Stomach smooth muscle (tissue), 2 donors: ENCODE measurements around the gene TRIM52.
"Not testable (repeated sequence)": the region's sequence is repeated elsewhere in the genome, so short reads cannot be mapped to it uniquely, and the experiment has no call there.

Source experiments
- H3K27ac ChIP-seq: one replicate; pipeline ENCODE4 v1.7.0; 2013; ENCODE audit warnings: mild to moderate bottlenecking, low read length, inconsistent platforms
- H3K27me3 ChIP-seq, 2 donors: one replicate each; pipeline ENCODE4 v1.7.0; 2013; ENCODE audit warnings: low read length in 2 of 2; ENCODE audit not compliant: insufficient read depth in 2 of 2, control insufficient read depth in 1 of 2
- H3K36me3 ChIP-seq, 2 donors: one replicate each; pipeline ENCODE4 v1.7.0; 2013; ENCODE audit warnings: low read length in 2 of 2; ENCODE audit not compliant: control insufficient read depth in 2 of 2, insufficient read depth in 2 of 2
- H3K4me1 ChIP-seq: one replicate; pipeline ENCODE4 v1.7.0; 2013; ENCODE audit warnings: low read length; ENCODE audit not compliant: control insufficient read depth, insufficient read depth
- H3K4me3 ChIP-seq, 2 donors: one replicate each; pipeline ENCODE4 v1.7.0; 2013; ENCODE audit warnings: low read length in 2 of 2
- H3K9ac ChIP-seq, 2 donors: one replicate each; pipeline ENCODE4 v1.7.0; 2013; ENCODE audit warnings: low read length in 2 of 2, mild to moderate bottlenecking in 1 of 2
- H3K9me3 ChIP-seq, 2 donors: one replicate each; pipeline ENCODE4 v1.7.0; 2013; ENCODE audit warnings: low read length in 2 of 2; ENCODE audit not compliant: control insufficient read depth in 2 of 2
- donor health status: healthy.
- donor health status: Pancreatic carcinoma.

The TRIM52 gene

DNA sequence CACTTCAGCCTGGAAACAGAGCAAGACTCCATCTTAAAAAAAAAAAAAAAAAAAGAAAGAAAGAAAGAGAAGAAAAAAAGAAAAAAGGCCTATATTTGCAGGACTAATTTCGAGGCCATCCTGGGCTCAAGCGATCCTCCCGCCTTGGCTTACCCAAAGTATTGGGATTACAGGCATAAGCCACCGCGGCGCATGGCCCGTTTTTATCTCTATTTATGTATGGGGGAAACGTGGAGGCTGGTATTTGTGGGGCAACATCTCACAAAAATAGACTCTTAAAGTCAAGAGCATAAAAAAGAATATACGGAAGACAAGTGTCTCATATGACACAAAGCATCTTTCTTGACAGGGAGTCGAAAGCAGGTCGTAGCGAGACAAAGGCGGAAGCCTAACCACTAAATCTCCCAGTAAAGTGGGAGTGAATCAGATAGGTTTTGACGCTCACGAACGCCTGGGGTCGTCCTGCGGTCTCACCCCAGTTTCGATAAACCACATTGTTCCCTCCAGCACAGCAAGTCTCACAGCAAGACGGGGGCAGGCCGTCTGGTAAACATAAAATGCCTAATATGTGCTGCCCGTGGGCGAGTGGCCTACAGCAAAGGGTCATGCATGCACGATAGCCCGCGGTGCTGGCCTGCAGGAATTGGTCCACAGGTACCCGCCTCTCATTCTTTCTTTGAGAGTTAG is 39.7 kb downstream of the TRIM52 start:
- H3K9me3 ChIP-seq, result no peaks in the 10 kb centered on the region
- H3K4me1 ChIP-seq, result peaks cover 37% of the 10 kb centered on the region
- H3K36me3 ChIP-seq, result no peaks in the 10 kb centered on the region
- peak overlapping the region in 1 of 2 donors; percentile 92 for H3K4me3 ChIP-seq
- no peak overlapping the region for H3K9ac ChIP-seq
- no peaks in the 10 kb centered on the region for H3K27me3 ChIP-seq
- peak overlapping the region; percentile 93 for H3K27ac ChIP-seq

- H3K4me1 ChIP-seq, result peaks cover 38% of the 10 kb centered on the region
- H3K36me3 ChIP-seq, result no peaks in the 10 kb centered on the region
These were observed 40.8 kb downstream of the TRIM52 start for GRCh38 chr5:181220178-181220515.

GRCh38 chr5:181219262-181220177 is 41.4 kb downstream of the TRIM52 start:
- Histone ChIP-seq H3K36me3 (no peaks in the 10 kb centered on the region), H3K4me1 (peaks cover 32% of the 10 kb centered on the region), H3K4me3 (no peak overlapping the region), H3K27me3 (no peaks in the 10 kb centered on the region), H3K9ac (no peak overlapping the region), H3K9me3 (no peaks in the 10 kb centered on the region), H3K27ac (no peak overlapping the region)

More at GRCh38 chr5:181220178-181220515, 40.8 kb downstream of the TRIM52 start:
- no peak overlapping the region for H3K4me3 ChIP-seq
- no peaks in the 10 kb centered on the region for H3K27me3 ChIP-seq
- no peaks in the 10 kb centered on the region for H3K9me3 ChIP-seq
- H3K9ac ChIP-seq, result no peak overlapping the region
- no peak overlapping the region for H3K27ac ChIP-seq

GRCh38 chr5:181218795-181219124 is 42.2 kb downstream of the TRIM52 start:
- H3K9me3 ChIP-seq, result no peaks in the 10 kb centered on the region
- H3K27me3 ChIP-seq, result no peaks in the 10 kb centered on the region
- peaks cover 24% of the 10 kb centered on the region for H3K4me1 ChIP-seq
- no peak overlapping the region for H3K27ac ChIP-seq
- H3K4me3 ChIP-seq, result peak overlapping the region in 1 of 2 donors; percentile 78
- H3K9ac ChIP-seq, result no peak overlapping the region
- no peaks in the 10 kb centered on the region for H3K36me3 ChIP-seq

- Histone ChIP-seq H3K27ac (peak overlapping the region; percentile 60), H3K4me1 (peaks cover 24% of the 10 kb centered on the region), H3K9ac (peak overlapping the region; percentile 42 to 57), H3K9me3 (no peaks in the 10 kb centered on the region), H3K36me3 (no peaks in the 10 kb centered on the region), H3K27me3 (no peaks in the 10 kb centered on the region), H3K4me3 (peak overlapping the region; percentile 78 to 84)
These were observed 43.2 kb downstream of the TRIM52 start for GRCh38 chr5:181217803-181218062.

DNA sequence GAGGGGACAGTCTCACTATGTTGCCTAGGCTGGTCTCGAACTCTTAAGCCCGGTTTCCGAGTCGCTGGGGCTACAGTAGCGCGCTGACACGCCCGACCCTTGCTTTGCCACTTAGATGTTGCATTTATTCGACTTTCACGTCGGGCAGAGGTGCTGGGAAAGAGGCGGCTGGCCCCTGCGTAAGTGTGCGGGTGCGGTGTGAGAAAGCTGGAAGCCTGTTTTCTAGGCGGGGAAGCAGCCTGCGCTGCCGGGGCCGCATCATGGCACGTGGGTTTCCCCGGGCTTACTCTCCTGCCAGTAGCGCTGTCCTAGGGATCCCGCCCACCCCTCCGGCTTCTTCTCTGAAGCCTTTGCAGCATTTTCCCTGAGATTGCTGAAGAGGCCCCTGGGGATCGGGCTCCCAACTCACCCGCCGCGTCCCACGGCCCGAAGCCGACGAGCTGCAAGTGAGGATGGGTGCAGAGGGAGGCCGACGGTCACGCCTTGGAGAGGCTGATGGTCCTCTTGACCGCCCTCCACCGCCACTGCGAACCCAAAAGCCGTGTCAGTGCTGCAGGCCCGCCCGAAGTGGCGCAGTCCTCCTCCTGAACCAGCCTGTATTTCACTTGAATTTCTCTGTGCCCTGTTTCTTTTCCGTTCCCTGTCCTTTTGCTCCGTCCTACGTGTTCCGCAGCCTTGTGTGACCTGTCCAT is 43.7 kb downstream of the TRIM52 start:
- Histone ChIP-seq H3K27ac (peak overlapping the region; percentile 60), H3K4me3 (peak overlapping the region; percentile 78 to 84), H3K27me3 (no peaks in the 10 kb centered on the region), H3K4me1 (peaks cover 19% of the 10 kb centered on the region), H3K36me3 (no peaks in the 10 kb centered on the region), H3K9me3 (no peaks in the 10 kb centered on the region), H3K9ac (peak overlapping the region; percentile 42 to 57)

- Histone ChIP-seq H3K9ac (peak overlapping the region in 1 of 2 donors; percentile 29), H3K27ac (no peak overlapping the region)
These were observed 44.6 kb downstream of the TRIM52 start for GRCh38 chr5:181215997-181216989.

GRCh38 chr5:181214249-181214648 is 46.7 kb downstream of the TRIM52 start:
- H3K4me1 ChIP-seq, result peaks cover 15% of the 10 kb centered on the region
- not testable (repeated sequence) for H3K36me3 ChIP-seq, H3K27ac ChIP-seq, H3K4me3 ChIP-seq, H3K9me3 ChIP-seq, H3K9ac ChIP-seq, H3K27me3 ChIP-seq

More at GRCh38 chr5:181215997-181216989, 44.6 kb downstream of the TRIM52 start:
- no peaks in the 10 kb centered on the region for H3K9me3 ChIP-seq
- H3K27me3 ChIP-seq, result no peaks in the 10 kb centered on the region
- H3K4me3 ChIP-seq, result peak overlapping the region; percentile 44 to 78
- H3K36me3 ChIP-seq, result no peaks in the 10 kb centered on the region
- peaks cover 15% of the 10 kb centered on the region for H3K4me1 ChIP-seq

GRCh38 chr5:181212934-181213333 is 48.0 kb downstream of the TRIM52 start:
- Histone ChIP-seq H3K36me3 (no peaks in the 10 kb centered on the region), H3K4me3 (no peak overlapping the region), H3K4me1 (peaks cover 15% of the 10 kb centered on the region), H3K9ac (no peak overlapping the region), H3K27me3 (no peaks in the 10 kb centered on the region), H3K27ac (no peak overlapping the region), H3K9me3 (no peaks in the 10 kb centered on the region)

DNA sequence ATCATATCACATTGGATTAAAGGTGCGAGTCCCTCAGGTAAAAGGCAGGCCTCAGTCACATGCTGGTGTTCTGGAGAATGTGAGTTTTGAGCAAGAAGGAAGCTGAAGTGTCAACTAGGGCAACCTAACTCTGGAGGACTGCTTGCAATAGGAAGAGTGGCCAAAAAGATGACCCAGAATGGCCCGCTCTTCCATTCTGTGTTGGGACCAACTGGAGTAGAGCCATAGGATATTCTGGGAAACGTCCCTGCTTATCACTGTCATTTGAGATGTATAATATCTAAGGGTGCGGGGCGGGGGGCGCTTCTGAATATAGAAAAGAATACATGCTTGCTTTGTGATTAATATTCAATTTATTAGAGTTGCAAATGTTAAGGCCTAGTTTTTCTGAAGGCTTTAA is 48.9 kb downstream of the TRIM52 start:
- Histone ChIP-seq H3K36me3 (no peaks in the 10 kb centered on the region), H3K27ac (no peak overlapping the region), H3K4me3 (no peak overlapping the region), H3K9ac (no peak overlapping the region), H3K9me3 (no peaks in the 10 kb centered on the region), H3K4me1 (peaks cover 13% of the 10 kb centered on the region), H3K27me3 (no peaks in the 10 kb centered on the region)
